Measurements from ENCODE around the gene MANSC4. TPM values are rescaled to one million over a fixed set of nuclear protein-coding genes. Genes with fewer than 3 reads are reported as not detected.

Gene MANSC4
- total and polyA plus RNA-seq, 2 of the 13 experiments (the other 11 are each of a cell fraction or from before 2014, with no cell fraction given), result not detected

GRCh38 chr12:27766587-27766986 is 13.4 kb downstream of the MANSC4 start:
- Histone ChIP-seq H3K4me2 (ENCODE audit: low read depth, low read length) (no peak overlapping the region), H3K9ac (ENCODE audit: insufficient read depth, low read depth, low read length) (no peak overlapping the region), H4K20me1 (ENCODE audit: insufficient read depth, low read length) (no peaks in the 10 kb centered on the region), H3K27me3 (ENCODE audit: control insufficient read depth in 1 of 2, insufficient read depth in 2 of 2, low read length in 2 of 2) (no peaks in the 10 kb centered on the region; a peak in 1 of 5 replicates), H3K4me1 (ENCODE audit: insufficient read depth, low read length) (peaks cover 12% of the 10 kb centered on the region), H3K4me3 (replicated peaks in 1 of 3; ENCODE audit: insufficient read depth in 1 of 3, low read depth in 2 of 3, low read length in 3 of 3) (no peak overlapping the region), H3K79me2 (ENCODE audit: insufficient read depth, low read length) (no peaks in the 10 kb centered on the region), H3K36me3 (replicated peaks in 1 of 2; ENCODE audit: control insufficient read depth in 1 of 2, insufficient read depth in 2 of 2, low read length in 2 of 2) (no peaks in the 10 kb centered on the region), H3K9me3 (ENCODE audit: low read length) (no peaks in the 10 kb centered on the region), H3K27ac (ENCODE audit: extremely low read length, insufficient read depth, low read length) (no peak overlapping the region), H2AFZ (ENCODE audit: low read length) (no peak overlapping the region)
- DNase-seq (ENCODE audit: low spot score) (no peak), FAIRE-seq (no peak), ATAC-seq (no peak)
- POLR2A ChIA-PET, result no interaction called here
- TF ChIP-seq RBAK (CRISPR knock-in tag; IDR thresholded peaks at IDR 0.05) (no peak), USF2 (IDR thresholded peaks at IDR 0.05; ENCODE audit: low read depth, low read length) (no peak), USF2 (CRISPR knock-in tag; IDR thresholded peaks at IDR 0.05; ENCODE audit: borderline replicate concordance) (no peak)
- intact Hi-C loops (cut with micrococcal nuclease; ENCODE audit: unreplicated experiment), result no loop called here
- CTCF ChIA-PET (ENCODE audit: low intra/inter-chr PET ratio, low total read pairs), result no interaction called here
- BruUV-seq (replicated peaks), result no TSS peak
- in situ Hi-C loops (cut with HindIII; ENCODE audit: extremely low pct_ligation_motif_present, low pct_unique_long_range_greater_than_20kb), result no loop called here
- 89% methylated on average over 3 of the region's 3 CpGs for WGBS (ENCODE audit: low lambda C conversion rate)

- no peaks in the 10 kb centered on the region for H3K9me3 ChIP-seq (ENCODE audit: low read length)
- ChIA-PET POLR2A (no interaction called here), CTCF (ENCODE audit: low intra/inter-chr PET ratio, low total read pairs) (no interaction called here)
- no peaks in the 10 kb centered on the region for H3K79me2 ChIP-seq (ENCODE audit: insufficient read depth, low read length)
- H3K27ac ChIP-seq (ENCODE audit: extremely low read length, insufficient read depth, low read length), result no peak overlapping the region
- 93% methylated on average over 2 of the region's 2 CpGs for WGBS (ENCODE audit: low lambda C conversion rate)
- ATAC-seq (no peak), DNase-seq (ENCODE audit: low spot score) (no peak), FAIRE-seq (no peak)
- no peak overlapping the region for H3K4me3 ChIP-seq (replicated peaks in 1 of 3; ENCODE audit: insufficient read depth in 1 of 3, low read depth in 2 of 3, low read length in 3 of 3)
- no peaks in the 10 kb centered on the region for H3K27me3 ChIP-seq (ENCODE audit: control insufficient read depth in 1 of 2, insufficient read depth in 2 of 2, low read length in 2 of 2)
- H3K9ac ChIP-seq (ENCODE audit: insufficient read depth, low read depth, low read length), result no peak overlapping the region
- BruUV-seq (replicated peaks), result no TSS peak
- H4K20me1 ChIP-seq (ENCODE audit: insufficient read depth, low read length), result no peaks in the 10 kb centered on the region
- peaks cover 27% of the 10 kb centered on the region for H3K4me1 ChIP-seq (ENCODE audit: insufficient read depth, low read length)
- in situ Hi-C loops (cut with HindIII; ENCODE audit: extremely low pct_ligation_motif_present, low pct_unique_long_range_greater_than_20kb) (no loop called here), intact Hi-C loops (cut with micrococcal nuclease; ENCODE audit: unreplicated experiment) (no loop called here)
- no peak for TF ChIP-seq SP2 (CRISPR knock-in tag; IDR thresholded peaks at IDR 0.05)
- TF ChIP-seq MZF1 (CRISPR knock-in tag; IDR thresholded peaks at IDR 0.05; ENCODE audit: borderline replicate concordance), result no peak
- no peak for TF ChIP-seq ZMYM3 (CRISPR knock-in tag; IDR thresholded peaks at IDR 0.05)
- no peak for TF ChIP-seq PTBP1 (IDR thresholded peaks at IDR 0.05; ENCODE audit: low read depth, low read length, poor library complexity, severe bottlenecking)
- no peak for TF ChIP-seq NFIB (CRISPR knock-in tag; IDR thresholded peaks at IDR 0.05; ENCODE audit: borderline replicate concordance)
- no peak for TF ChIP-seq PHF20 (CRISPR knock-in tag; IDR thresholded peaks at IDR 0.05)
- no peak for TF ChIP-seq HMGA1 (CRISPR knock-in tag; conservative IDR thresholded peaks at IDR 0.05)
- TF ChIP-seq ZFY (CRISPR knock-in tag; IDR thresholded peaks at IDR 0.05), result no peak
- TF ChIP-seq ZNF34 (CRISPR knock-in tag; IDR thresholded peaks at IDR 0.05; ENCODE audit: borderline replicate concordance), result no peak
- no peak for TF ChIP-seq ZFP62 (CRISPR knock-in tag; IDR thresholded peaks at IDR 0.05)
- TF ChIP-seq ARNTL (CRISPR knock-in tag; IDR thresholded peaks at IDR 0.05), result no peak
- TF ChIP-seq ZFX (CRISPR knock-in tag; IDR thresholded peaks at IDR 0.05; ENCODE audit: low read depth), result no peak
- H2AFZ ChIP-seq (ENCODE audit: low read length), result no peak overlapping the region
- H3K4me2 ChIP-seq (ENCODE audit: low read depth, low read length), result no peak overlapping the region
- no peaks in the 10 kb centered on the region for H3K36me3 ChIP-seq (replicated peaks in 1 of 2; ENCODE audit: control insufficient read depth in 1 of 2, insufficient read depth in 2 of 2, low read length in 2 of 2)
Observed at GRCh38 chr12:27762757-27763156, 17.3 kb downstream of the MANSC4 start.
